Left renal pelvis (tissue), 4 donors: ENCODE data around the gene CD109. TPM values are rescaled to one million over a fixed set of nuclear protein-coding genes. Genes with fewer than 3 reads are reported as not detected.
"Not testable (repeated sequence)": the region's sequence is repeated elsewhere in the genome, so short reads cannot be mapped to it uniquely, and the experiment has no call there.

Experiments used
- DNase-seq, 4 donors: peaks; one replicate each; pipeline ENCODE4 v3.0.0-alpha.2; 2013; ENCODE audit warnings: low read depth in 4 of 4, low spot score in 3 of 4
- polyA plus RNA-seq, 4 donors: library from polyadenylated mRNA; unstranded; fragments of 120-200 nt; gene quantifications; one replicate each; pipeline ENCODE4 v1.2.1, GENCODE V29; 2013; ENCODE audit not compliant: insufficient read length in 4 of 4

The CD109 gene
- polyA plus RNA-seq, 4 donors: 11.8 to 32.7 (median 14.3) TPM

- no peak for DNase-seq
Observed at GRCh38 chr6:73769976-73770375, 74.0 kb downstream of the CD109 start.

- DNase-seq: no peak
Observed at GRCh38 chr6:73774311-73774774, 78.3 kb downstream of the CD109 start.

GRCh38 chr6:73779943-73780342, 83.9 kb downstream of the CD109 start:
- DNase-seq: no peak

- no peak for DNase-seq
Observed at GRCh38 chr6:73782911-73783310, 86.9 kb downstream of the CD109 start.

GRCh38 chr6:73784726-73785505, 88.9 kb downstream of the CD109 start:
- DNase-seq: no peak

GRCh38 chr6:73790574-73790973, 94.6 kb downstream of the CD109 start:
- no peak for DNase-seq

- DNase-seq: no peak
Observed at GRCh38 chr6:73791336-73791735, 95.3 kb downstream of the CD109 start.

GRCh38 chr6:73792738-73793137, 96.7 kb downstream of the CD109 start:
- no peak for DNase-seq

GRCh38 chr6:73796881-73797280, 100.9 kb downstream of the CD109 start:
- DNase-seq: no peak

GRCh38 chr6:73797861-73798260, 101.9 kb downstream of the CD109 start:
- DNase-seq: no peak

- DNase-seq: no peak
Observed at GRCh38 chr6:73798592-73798991, 102.6 kb downstream of the CD109 start.

GRCh38 chr6:73800997-73801396, 105.0 kb downstream of the CD109 start:
- DNase-seq: no peak

GRCh38 chr6:73801652-73802268, 105.8 kb downstream of the CD109 start:
- DNase-seq: no peak

GRCh38 chr6:73802366-73802765, 106.4 kb downstream of the CD109 start:
- DNase-seq: no peak

- peak in 1 of 4 donors; percentile 4 for DNase-seq
Observed at GRCh38 chr6:73803562-73804241, 107.7 kb downstream of the CD109 start.

- DNase-seq: not testable (repeated sequence)
Observed at GRCh38 chr6:73805221-73805620, 109.2 kb downstream of the CD109 start.

GRCh38 chr6:73805982-73806381, 110.0 kb downstream of the CD109 start:
- DNase-seq: not testable (repeated sequence)

- DNase-seq: no peak
Observed at GRCh38 chr6:73811706-73812105, 115.7 kb downstream of the CD109 start.

GRCh38 chr6:73817253-73817652, 121.2 kb downstream of the CD109 start:
- DNase-seq: no peak

- no peak for DNase-seq
Observed at GRCh38 chr6:73823046-73823735, 127.2 kb downstream of the CD109 start.

- DNase-seq: no peak
Observed at GRCh38 chr6:73823832-73824231, 127.8 kb downstream of the CD109 start.
